ENCODE results near the gene RAP2B.
A peak's percentile ranks its signal among the peaks of the same experiment; 100 is the strongest.
"Not testable (repeated sequence)": the region's sequence is repeated elsewhere in the genome, so short reads cannot be mapped to it uniquely, and the experiment has no call there.

RAP2B gene

DNA sequence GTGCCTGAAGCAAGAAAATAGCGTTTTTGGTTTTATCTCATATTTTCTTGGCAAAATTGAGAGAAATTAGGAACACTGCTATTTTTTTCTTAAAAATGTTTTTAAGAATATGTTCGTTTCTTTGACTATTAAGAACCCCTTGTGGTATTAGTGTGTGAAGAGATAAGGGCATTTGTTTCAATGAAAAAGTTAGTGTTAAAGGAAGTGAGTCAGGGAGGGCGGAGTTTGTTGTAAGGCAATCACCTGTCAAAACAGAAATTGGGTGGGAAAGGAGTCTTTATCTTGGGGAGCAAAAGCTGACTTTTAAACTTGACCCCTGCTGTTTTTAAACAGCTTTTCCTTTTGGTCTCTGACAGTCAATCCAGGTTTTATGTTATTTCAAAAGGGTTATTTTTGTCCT, 4.2 kb downstream of the RAP2B start:
- Mint-ChIP-seq H3K9me3 (no peaks in the 10 kb centered on the region), H3K4me3 (peak overlapping the region; percentile 25), H3K4me1 (peaks cover 37% of the 10 kb centered on the region), H3K36me3 (no peaks in the 10 kb centered on the region), H3K27me3 (no peaks in the 10 kb centered on the region), H3K27ac (peak overlapping the region; percentile 67)
- ATAC-seq (ENCODE audit: low read depth) = no peak
- DNase-seq (ENCODE audit: low spot score in 2 of 2) = no peak

GRCh38 chr3:153166796-153167195, 4.8 kb downstream of the RAP2B start:
- no peak for ATAC-seq (ENCODE audit: low read depth)
- H3K4me3 Mint-ChIP-seq = no peak overlapping the region
- no peaks in the 10 kb centered on the region for H3K36me3 Mint-ChIP-seq
- H3K9me3 Mint-ChIP-seq = no peaks in the 10 kb centered on the region
- peaks cover 37% of the 10 kb centered on the region for H3K4me1 Mint-ChIP-seq
- H3K27ac Mint-ChIP-seq = peak overlapping the region; percentile 67
- H3K27me3 Mint-ChIP-seq = no peaks in the 10 kb centered on the region
- DNase-seq (ENCODE audit: low spot score in 2 of 2) = no peak

DNA sequence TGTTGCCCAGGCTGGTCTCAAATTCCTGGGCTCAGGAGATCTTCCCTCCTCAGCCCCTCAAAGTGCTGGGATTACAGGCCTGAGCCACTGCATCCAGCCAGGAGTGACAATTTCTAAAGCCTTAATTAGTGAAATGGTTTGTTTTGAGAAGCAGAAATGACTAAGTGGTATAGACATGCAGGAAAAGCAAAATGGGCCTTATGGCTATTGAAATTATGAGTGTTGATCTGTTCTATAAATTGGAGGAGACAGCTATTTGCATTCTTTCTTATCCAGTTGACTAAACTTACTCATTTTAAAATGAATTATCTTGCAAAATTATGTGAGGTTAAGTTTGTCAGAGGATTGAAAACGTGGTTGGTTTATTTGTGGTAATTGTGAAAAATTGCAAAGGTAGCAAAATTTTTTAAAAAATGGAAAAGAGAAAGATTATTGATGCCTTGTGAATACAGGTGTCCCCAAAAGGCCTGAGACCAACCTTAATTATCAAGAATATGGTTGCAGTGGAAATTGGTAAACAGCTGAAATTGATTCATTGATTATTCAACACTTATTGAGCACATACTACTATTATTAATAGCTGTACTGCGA, 7.9 kb downstream of the RAP2B start:
- Mint-ChIP-seq H3K4me1 (peaks cover 23% of the 10 kb centered on the region), H3K27ac (no peak overlapping the region), H3K36me3 (no peaks in the 10 kb centered on the region), H3K27me3 (no peaks in the 10 kb centered on the region), H3K4me3 (no peak overlapping the region), H3K9me3 (no peaks in the 10 kb centered on the region)
- DNase-seq (ENCODE audit: low spot score in 2 of 2) (no peak), ATAC-seq (ENCODE audit: low read depth) (no peak)

GRCh38 chr3:153171256-153171655, 9.2 kb downstream of the RAP2B start:
- Mint-ChIP-seq H3K4me1 (peaks cover 15% of the 10 kb centered on the region), H3K27ac (no peak overlapping the region), H3K27me3 (no peaks in the 10 kb centered on the region), H3K36me3 (peaks cover 2% of the 10 kb centered on the region), H3K9me3 (peaks cover 2% of the 10 kb centered on the region), H3K4me3 (no peak overlapping the region)
- DNase-seq (ENCODE audit: low spot score in 2 of 2) (no peak), ATAC-seq (ENCODE audit: low read depth) (no peak)

DNA sequence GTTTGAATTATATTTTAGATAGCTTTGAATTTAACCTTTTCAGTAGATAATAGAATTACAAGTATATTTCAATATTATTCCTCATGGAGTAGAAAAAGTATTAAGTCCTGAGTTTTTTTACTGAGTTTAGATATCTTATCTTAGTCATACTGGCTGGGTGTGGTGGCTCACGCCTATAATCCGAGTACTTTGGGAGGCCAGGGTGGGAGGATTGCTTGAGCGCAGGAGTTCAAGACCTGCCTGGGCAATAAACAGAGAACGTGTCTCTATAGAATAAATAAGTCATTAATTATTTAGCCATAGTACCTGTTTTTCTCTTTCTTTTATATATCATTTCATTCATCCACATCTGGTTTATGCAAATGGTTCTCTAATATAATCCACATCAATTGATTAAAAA, 9.9 kb downstream of the RAP2B start:
- H3K36me3 Mint-ChIP-seq = peaks cover 3% of the 10 kb centered on the region
- ATAC-seq (ENCODE audit: low read depth) = no peak
- no peak overlapping the region for H3K27ac Mint-ChIP-seq
- no peak for DNase-seq (ENCODE audit: low spot score in 2 of 2)
- peaks cover 2% of the 10 kb centered on the region for H3K9me3 Mint-ChIP-seq
- no peaks in the 10 kb centered on the region for H3K27me3 Mint-ChIP-seq
- H3K4me3 Mint-ChIP-seq = no peak overlapping the region
- H3K4me1 Mint-ChIP-seq = peaks cover 8% of the 10 kb centered on the region

GRCh38 chr3:153172796-153173757, 11.1 kb downstream of the RAP2B start:
- Mint-ChIP-seq H3K27ac (peak overlapping the region; percentile 26), H3K9me3 (peaks cover 2% of the 10 kb centered on the region), H3K4me3 (no peak overlapping the region), H3K27me3 (no peaks in the 10 kb centered on the region), H3K36me3 (peaks cover 3% of the 10 kb centered on the region), H3K4me1 (peaks cover 2% of the 10 kb centered on the region)
- ATAC-seq (ENCODE audit: low read depth) = no peak
- no peak for DNase-seq (ENCODE audit: low spot score in 2 of 2)

DNA sequence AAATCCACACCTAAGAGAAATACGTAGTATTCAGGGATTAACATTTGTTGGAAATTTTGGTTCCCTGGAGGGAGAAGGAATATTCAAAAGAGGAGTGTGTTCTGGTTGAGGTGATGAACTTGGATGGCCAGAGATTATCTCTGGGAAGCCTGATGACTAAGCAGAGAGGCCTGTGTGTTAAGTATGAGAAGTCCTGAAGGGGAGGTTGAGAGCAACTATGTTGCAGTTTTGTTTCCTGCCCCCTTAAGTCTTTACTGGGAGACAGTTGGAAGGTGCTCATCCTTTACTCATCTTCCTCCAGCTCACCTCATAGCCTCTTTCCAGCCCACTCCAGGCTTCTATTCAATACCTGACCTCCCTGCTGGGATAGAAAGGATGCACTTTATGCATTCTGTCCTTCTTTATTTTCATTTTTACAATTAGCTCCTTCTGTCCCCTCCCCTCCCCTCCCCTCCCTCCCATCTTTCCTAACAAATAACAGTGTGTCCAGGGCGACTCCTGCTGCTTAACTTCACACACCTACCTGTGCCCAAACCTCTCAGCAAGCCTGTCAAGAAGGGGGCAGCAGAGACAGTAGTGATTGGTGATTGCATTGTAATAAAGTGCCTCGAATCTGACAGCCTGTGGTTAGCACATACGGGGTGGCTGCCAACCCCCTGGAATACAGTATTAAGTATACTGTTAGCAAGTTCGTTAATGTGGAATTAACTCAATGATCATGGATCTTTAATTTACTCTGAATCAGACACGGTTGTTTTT, 11.9 kb downstream of the RAP2B start:
- no peak for ATAC-seq (ENCODE audit: low read depth)
- H3K4me3 Mint-ChIP-seq = no peak overlapping the region
- H3K36me3 Mint-ChIP-seq = peaks cover 3% of the 10 kb centered on the region
- no peaks in the 10 kb centered on the region for H3K27me3 Mint-ChIP-seq
- peaks cover 2% of the 10 kb centered on the region for H3K9me3 Mint-ChIP-seq
- peak overlapping the region; percentile 26 for H3K27ac Mint-ChIP-seq
- DNase-seq (ENCODE audit: low spot score in 2 of 2) = no peak
- peaks cover 2% of the 10 kb centered on the region for H3K4me1 Mint-ChIP-seq

DNA sequence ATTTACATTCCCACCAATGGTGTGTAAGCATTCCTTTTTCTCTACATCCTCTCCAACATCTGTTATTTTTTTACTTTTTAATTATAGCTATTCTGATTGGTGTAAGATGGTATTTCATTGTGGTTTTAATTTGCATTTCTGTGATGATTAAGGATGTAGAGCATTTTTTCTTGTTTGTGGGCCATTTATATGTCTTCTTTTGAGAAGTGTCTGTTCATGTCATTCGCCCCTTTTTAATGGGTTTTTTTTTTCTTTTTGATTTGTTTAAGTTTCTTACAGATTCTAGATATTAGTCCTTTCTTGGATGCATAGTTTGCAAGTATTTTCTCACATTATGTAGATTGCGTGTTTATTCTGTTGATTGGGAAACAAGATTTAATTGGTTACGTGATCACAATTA, 14.2 kb downstream of the RAP2B start:
- ATAC-seq (ENCODE audit: low read depth) (no peak), DNase-seq (ENCODE audit: low spot score in 2 of 2) (no peak)
- no peak overlapping the region for H3K27ac Mint-ChIP-seq
- H3K9me3 Mint-ChIP-seq = peaks cover 2% of the 10 kb centered on the region
- H3K4me3 Mint-ChIP-seq = no peak overlapping the region
- peaks cover 2% of the 10 kb centered on the region for H3K4me1 Mint-ChIP-seq
- peaks cover 5% of the 10 kb centered on the region for H3K36me3 Mint-ChIP-seq
- H3K27me3 Mint-ChIP-seq = no peaks in the 10 kb centered on the region

DNA sequence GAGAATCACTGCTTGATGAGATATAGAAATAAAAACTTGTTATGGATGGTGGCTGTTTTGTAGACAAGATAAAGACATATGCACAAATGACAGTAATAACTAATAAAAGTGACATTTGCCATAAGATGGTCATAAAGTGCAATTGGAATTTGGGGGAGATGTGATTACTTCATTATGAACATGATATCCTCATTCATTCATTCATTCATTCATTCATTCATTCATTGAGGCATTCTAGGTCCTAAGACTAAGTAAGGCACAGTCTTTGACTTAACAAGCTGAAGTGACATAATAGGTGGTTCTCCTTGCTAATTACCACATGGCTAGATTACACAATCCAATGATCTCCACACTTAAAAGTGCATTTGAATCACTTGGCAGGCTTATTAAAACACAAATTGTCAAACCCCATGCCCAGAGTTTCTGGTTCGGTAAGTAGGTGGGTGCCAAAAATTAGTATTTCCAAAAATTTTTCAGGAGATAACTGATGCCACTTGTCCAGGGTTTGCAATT, 18.9 kb downstream of the RAP2B start:
- Mint-ChIP-seq H3K9me3 (peaks cover 2% of the 10 kb centered on the region), H3K27ac (no peak overlapping the region), H3K36me3 (peaks cover 5% of the 10 kb centered on the region), H3K4me3 (no peak overlapping the region), H3K27me3 (no peaks in the 10 kb centered on the region), H3K4me1 (peaks cover 5% of the 10 kb centered on the region)
- DNase-seq (ENCODE audit: low spot score in 2 of 2) = no peak
- no peak for ATAC-seq (ENCODE audit: low read depth)

- Mint-ChIP-seq H3K36me3 (peaks cover 2% of the 10 kb centered on the region), H3K27ac (no peak overlapping the region), H3K9me3 (no peaks in the 10 kb centered on the region), H3K27me3 (no peaks in the 10 kb centered on the region), H3K4me1 (peaks cover 5% of the 10 kb centered on the region), H3K4me3 (no peak overlapping the region)
- DNase-seq (ENCODE audit: low spot score in 2 of 2) = no peak
- no peak for ATAC-seq (ENCODE audit: low read depth)
Observed at GRCh38 chr3:153182501-153183293, 20.7 kb downstream of the RAP2B start.

GRCh38 chr3:153190923-153191322, 28.9 kb downstream of the RAP2B start:
- no peaks in the 10 kb centered on the region for H3K9me3 Mint-ChIP-seq
- H3K36me3 Mint-ChIP-seq = no peaks in the 10 kb centered on the region
- no peak overlapping the region for H3K27ac Mint-ChIP-seq
- DNase-seq (ENCODE audit: low spot score in 2 of 2) = no peak
- ATAC-seq (ENCODE audit: low read depth) = no peak
- H3K27me3 Mint-ChIP-seq = no peaks in the 10 kb centered on the region
- H3K4me3 Mint-ChIP-seq = no peak overlapping the region
- H3K4me1 Mint-ChIP-seq = no peaks in the 10 kb centered on the region

DNA sequence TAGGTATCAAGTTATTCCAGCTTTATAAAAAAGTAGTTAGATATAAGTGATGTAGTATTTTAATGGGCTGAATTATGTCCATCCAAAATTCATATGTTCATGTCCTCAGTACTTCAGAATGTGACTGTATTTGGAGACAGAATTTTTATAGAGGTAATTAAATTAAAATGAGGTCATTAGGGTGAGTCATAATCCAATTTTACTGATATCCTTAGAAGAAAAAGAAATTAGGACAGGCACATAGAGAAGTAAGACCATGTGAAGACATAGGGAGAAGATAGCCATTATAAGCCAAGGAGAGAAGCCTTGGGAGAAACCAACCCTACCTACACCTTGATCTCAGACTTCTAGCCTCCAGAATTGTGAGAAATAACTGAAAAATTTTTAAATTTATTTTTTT, 30.3 kb downstream of the RAP2B start:
- H3K36me3 Mint-ChIP-seq = no peaks in the 10 kb centered on the region
- no peak for DNase-seq (ENCODE audit: low spot score in 2 of 2)
- H3K4me3 Mint-ChIP-seq = no peak overlapping the region
- no peak overlapping the region for H3K27ac Mint-ChIP-seq
- no peak for ATAC-seq (ENCODE audit: low read depth)
- H3K9me3 Mint-ChIP-seq = no peaks in the 10 kb centered on the region
- H3K27me3 Mint-ChIP-seq = no peaks in the 10 kb centered on the region
- peaks cover 5% of the 10 kb centered on the region for H3K4me1 Mint-ChIP-seq

GRCh38 chr3:153193786-153194476, 31.9 kb downstream of the RAP2B start:
- not testable (repeated sequence) for DNase-seq (ENCODE audit: low spot score in 2 of 2); H3K4me3 Mint-ChIP-seq; H3K9me3 Mint-ChIP-seq; ATAC-seq (ENCODE audit: low read depth); H3K27ac Mint-ChIP-seq; H3K4me1 Mint-ChIP-seq; H3K36me3 Mint-ChIP-seq; H3K27me3 Mint-ChIP-seq
